Esophagus squamous epithelium (tissue), 4 donors: Measurements from ENCODE around the gene GABRB1.

ENCODE experiments used
- CTCF ChIP-seq, 6 experiments: fragments of 450-650 bp in 4 of 6; fragments of 200-600 bp in 2 of 6; sonication (generic) in 2 of 6; IDR thresholded peaks; one replicate each; pipeline ENCODE4 v1.5.1; 2016 to 2019; ENCODE audit warnings: antibody characterized with exemption in 6 of 6, mild to moderate bottlenecking in 4 of 6, moderate library complexity in 4 of 6
- POLR2A ChIP-seq, 4 donors: fragments of 450-650 bp; IDR thresholded peaks; one replicate each; pipeline ENCODE4 v1.6.1; 2017; ENCODE audit warnings: antibody characterized with exemption in 4 of 4, mild to moderate bottlenecking in 4 of 4, moderate library complexity in 3 of 4

DNA sequence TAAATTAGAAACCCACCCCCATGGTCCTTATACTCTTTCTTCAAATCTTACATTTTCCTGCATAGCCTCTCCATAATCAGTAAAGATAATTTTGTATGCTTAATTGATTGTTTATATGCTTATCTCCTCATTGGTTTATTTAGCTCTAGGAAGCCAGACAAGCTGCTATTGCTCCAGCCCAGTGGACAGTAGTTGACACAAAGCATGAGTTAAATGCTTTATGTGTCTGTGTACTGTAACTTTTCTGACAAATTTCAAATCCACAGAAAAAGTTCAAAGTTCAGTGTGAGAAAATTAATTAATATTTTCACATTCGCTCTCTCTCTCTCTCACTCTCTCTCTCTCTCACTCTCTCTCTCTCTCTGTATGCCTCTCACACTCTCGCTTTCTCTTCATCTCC, 181.7 kb downstream of the GABRB1 start:
- TF ChIP-seq CTCF (IDR thresholded peaks at IDR 0.05) (no peak), POLR2A (IDR thresholded peaks at IDR 0.05) (no peak)
